OCI-LY3 (cell line): ENCODE data around the gene EEF2KMT.
"Not testable (repeated sequence)": the region's sequence is repeated elsewhere in the genome, so short reads cannot be mapped to it uniquely, and the experiment has no call there.

Experiments
- CTCF ChIP-seq: fragments of 200-600, 300-600 bp; sonication (generic); IDR thresholded peaks from 2 replicates; pipeline ENCODE4 v1.5.1; 2014; ENCODE audit warnings: antibody characterized with exemption, low read length, low read depth
- EZH2phosphoT487 ChIP-seq: fragments of 200-600 bp; shearing (Covaris generic); IDR thresholded peaks from 2 replicates; pipeline ENCODE4 v1.6.1; 2018; ENCODE audit warnings: antibody characterized with exemption, mixed run types, low read depth

GRCh38 chr16:5099174-5099573, 1.6 kb upstream of the EEF2KMT start:
- TF ChIP-seq CTCF, EZH2phosphoT487: not testable (repeated sequence)
